ENCODE data around the gene PPP1R3C.

PPP1R3C gene

GRCh38 chr10:91628383-91628782 is 4.5 kb downstream of the PPP1R3C start:
- no peak for DNase-seq

- no peak for DNase-seq
Measured at GRCh38 chr10:91627344-91628102, 5.3 kb downstream of the PPP1R3C start.

- no peak for DNase-seq
Measured at GRCh38 chr10:91626936-91627335, 5.9 kb downstream of the PPP1R3C start.

- DNase-seq, result no peak
Measured at GRCh38 chr10:91624633-91625032, 8.2 kb downstream of the PPP1R3C start.

- DNase-seq, result no peak
Measured at GRCh38 chr10:91622601-91623000, 10.3 kb downstream of the PPP1R3C start.

- no peak for DNase-seq
Measured at GRCh38 chr10:91621483-91622113, 11.3 kb downstream of the PPP1R3C start.

- DNase-seq, result no peak
Measured at GRCh38 chr10:91617072-91617609, 15.7 kb downstream of the PPP1R3C start.

- DNase-seq, result no peak
Measured at GRCh38 chr10:91616137-91616536, 16.7 kb downstream of the PPP1R3C start.

GRCh38 chr10:91614225-91614624 is 18.6 kb downstream of the PPP1R3C start:
- DNase-seq, result no peak

- DNase-seq, result no peak
Measured at GRCh38 chr10:91613411-91614187, 19.3 kb downstream of the PPP1R3C start.

- DNase-seq, result no peak
Measured at GRCh38 chr10:91610919-91611318, 22.0 kb downstream of the PPP1R3C start.

GRCh38 chr10:91610444-91610843 is 22.4 kb downstream of the PPP1R3C start:
- no peak for DNase-seq

GRCh38 chr10:91607646-91608403 is 25.0 kb downstream of the PPP1R3C start:
- DNase-seq, result no peak

GRCh38 chr10:91605968-91606367 is 26.9 kb downstream of the PPP1R3C start:
- no peak for DNase-seq

- DNase-seq, result no peak
Measured at GRCh38 chr10:91604553-91605534, 28.0 kb downstream of the PPP1R3C start.

- DNase-seq, result no peak
Measured at GRCh38 chr10:91603931-91604331, 28.9 kb downstream of the PPP1R3C start.

GRCh38 chr10:91602868-91603568 is 29.9 kb downstream of the PPP1R3C start:
- DNase-seq, result no peak

- no peak for DNase-seq
Measured at GRCh38 chr10:91602449-91602848, 30.4 kb downstream of the PPP1R3C start.

- no peak for DNase-seq
Measured at GRCh38 chr10:91601212-91601611, 31.7 kb downstream of the PPP1R3C start.

GRCh38 chr10:91598211-91598977 is 34.5 kb downstream of the PPP1R3C start:
- no peak for DNase-seq

Measured in Kasumi-1 (cell line).